Neural progenitor cell (in vitro differentiated cells): Measurements from ENCODE around the gene PSENEN. TPM values are rescaled to one million over a fixed set of nuclear protein-coding genes. Genes with fewer than 3 reads are reported as not detected.

Experiments
- DNase-seq: peaks from one replicate; pipeline ENCODE4 v3.0.0-alpha.2; 2016; ENCODE audit warnings: low spot score
- H2AFZ ChIP-seq: fragments of 200-600 bp; sonication (generic); replicated peaks from 2 replicates; pipeline ENCODE4 v1.6.1; 2016; ENCODE audit warnings: antibody characterized with exemption
- H3F3A ChIP-seq: fragments of 200-600 bp; sonication (generic); 2 replicates; pipeline ENCODE4 v1.6.1; 2016; ENCODE audit warnings: antibody characterized with exemption, low read depth
- H3K27ac ChIP-seq: fragments of 200-600 bp; sonication (generic); 2 replicates; pipeline ENCODE4 v1.5.1; 2016; ENCODE audit warnings: mild to moderate bottlenecking
- H3K27me3 ChIP-seq: fragments of 200-600 bp; sonication (generic); 2 replicates; pipeline ENCODE4 v1.6.1; 2016; ENCODE audit warnings: mild to moderate bottlenecking, moderate library complexity
- H3K36me3 ChIP-seq: fragments of 200-600 bp; sonication (generic); 2 replicates; pipeline ENCODE4 v1.5.1; 2016
- H3K4me1 ChIP-seq: fragments of 200-600 bp; sonication (generic); 2 replicates; pipeline ENCODE4 v1.6.1; 2016; ENCODE audit warnings: mixed run types
- H3K4me2 ChIP-seq: fragments of 200-600 bp; sonication (generic); 2 replicates; pipeline ENCODE4 v1.6.1; 2016
- H3K4me3 ChIP-seq: fragments of 200-600 bp; sonication (generic); 2 replicates; pipeline ENCODE4 v1.5.1; 2016
- H3K79me2 ChIP-seq: fragments of 200-600 bp; sonication (generic); 2 replicates; pipeline ENCODE4 v1.6.1; 2016; ENCODE audit warnings: low read depth
- H3K9ac ChIP-seq: fragments of 200-600 bp; sonication (generic); 2 replicates; pipeline ENCODE4 v1.6.1; 2016
- H3K9me3 ChIP-seq: fragments of 200-600 bp; sonication (generic); 2 replicates; pipeline ENCODE4 v1.5.1; 2016; ENCODE audit warnings: low read depth
- H4K20me1 ChIP-seq: fragments of 200-600 bp; sonication (generic); 2 replicates; pipeline ENCODE4 v1.6.1; 2016; ENCODE audit warnings: low read depth
- H3K27ac Mint-ChIP-seq: 3 replicates; pipeline ENCODE4 v1.8.0; 2021; ENCODE audit warnings: mixed read lengths
- H3K27me3 Mint-ChIP-seq: 2 replicates; pipeline ENCODE4 v1.8.0; 2022; ENCODE audit warnings: low read depth, mild to moderate bottlenecking, inconsistent platforms, moderate library complexity, mixed read lengths; ENCODE audit not compliant: insufficient read depth
- H3K36me3 Mint-ChIP-seq: 3 replicates; pipeline ENCODE4 v1.8.0; 2021; ENCODE audit warnings: mixed read lengths
- H3K4me1 Mint-ChIP-seq: 3 replicates; pipeline ENCODE4 v1.8.0; 2021; ENCODE audit warnings: mixed read lengths
- H3K4me3 Mint-ChIP-seq: 3 replicates; pipeline ENCODE4 v1.8.0; 2021; ENCODE audit warnings: mild to moderate bottlenecking, moderate library complexity, mixed read lengths
- H3K9me3 Mint-ChIP-seq: 3 replicates; pipeline ENCODE4 v1.8.0; 2020; ENCODE audit warnings: mixed read lengths
- CTCF ChIP-seq: fragments of 200-600 bp; sonication (generic); IDR thresholded peaks from 2 replicates; pipeline ENCODE4 v1.5.1; 2017; ENCODE audit warnings: antibody characterized with exemption, mild to moderate bottlenecking
- EZH2 ChIP-seq: fragments of 200-600 bp; sonication (generic); IDR thresholded peaks from 2 replicates; pipeline ENCODE4 v1.6.1; 2017; ENCODE audit warnings: antibody characterized with exemption, mild to moderate bottlenecking, moderate library complexity
- EZH2phosphoT487 ChIP-seq: fragments of 200-600 bp; sonication (generic); IDR thresholded peaks from 2 replicates; pipeline ENCODE4 v1.6.1; 2017; ENCODE audit warnings: antibody characterized with exemption
- total RNA-seq: library from RNA; depleted of rRNA; stranded (reverse); fragments of >200 nt; gene quantifications from 2 replicates; pipeline ENCODE4 v1.2.3, GENCODE V29; 2015; ENCODE audit warnings: low replicate concordance

The PSENEN gene
- total RNA-seq, 1 donor from 2014 or later = 10.9 TPM

GRCh38 chr19:35752746-35753350 is 7.4 kb downstream of the PSENEN start:
- H3F3A ChIP-seq = peaks cover 15% of the 10 kb centered on the region
- H2AFZ ChIP-seq = no peak overlapping the region
- H3K4me1 ChIP-seq = peaks cover 6% of the 10 kb centered on the region
- H3K9me3 ChIP-seq = no peaks in the 10 kb centered on the region
- H3K9ac ChIP-seq = no peak overlapping the region
- H3K4me3 ChIP-seq = no peak overlapping the region
- peaks cover 27% of the 10 kb centered on the region for H3K27me3 ChIP-seq
- Mint-ChIP-seq H3K36me3 (peaks cover 5% of the 10 kb centered on the region), H3K4me1 (peaks cover 20% of the 10 kb centered on the region), H3K4me3 (no peak overlapping the region), H3K27me3 (peaks cover 5% of the 10 kb centered on the region), H3K27ac (no peak overlapping the region), H3K9me3 (no peaks in the 10 kb centered on the region)
- H3K79me2 ChIP-seq = peaks cover 4% of the 10 kb centered on the region
- no peak overlapping the region for H3K27ac ChIP-seq
- H4K20me1 ChIP-seq = no peaks in the 10 kb centered on the region
- TF ChIP-seq EZH2phosphoT487 (no peak), CTCF (no peak), EZH2 (no peak)
- H3K4me2 ChIP-seq = no peak overlapping the region
- H3K36me3 ChIP-seq = no peaks in the 10 kb centered on the region
- DNase-seq = no peak

GRCh38 chr19:35753634-35754369 is 8.4 kb downstream of the PSENEN start:
- no peak overlapping the region for H3K27ac Mint-ChIP-seq
- Histone ChIP-seq H4K20me1 (peaks cover 3% of the 10 kb centered on the region), H3K36me3 (no peaks in the 10 kb centered on the region), H3F3A (peaks cover 13% of the 10 kb centered on the region), H3K27me3 (peaks cover 27% of the 10 kb centered on the region), H3K4me1 (peaks cover 6% of the 10 kb centered on the region), H3K79me2 (peaks cover 8% of the 10 kb centered on the region), H3K4me3 (no peak overlapping the region), H3K4me2 (no peak overlapping the region), H3K9me3 (no peaks in the 10 kb centered on the region), H2AFZ (no peak overlapping the region), H3K27ac (no peak overlapping the region), H3K9ac (no peak overlapping the region)
- no peaks in the 10 kb centered on the region for H3K9me3 Mint-ChIP-seq
- H3K36me3 Mint-ChIP-seq = peaks cover 4% of the 10 kb centered on the region
- DNase-seq = no peak
- H3K4me3 Mint-ChIP-seq = no peak overlapping the region
- peaks cover 21% of the 10 kb centered on the region for H3K4me1 Mint-ChIP-seq
- TF ChIP-seq EZH2 (no peak), CTCF (no peak), EZH2phosphoT487 (no peak)
- H3K27me3 Mint-ChIP-seq = peaks cover 7% of the 10 kb centered on the region

GRCh38 chr19:35754370-35755130 is 9.1 kb downstream of the PSENEN start:
- Histone ChIP-seq H3K4me1 (peaks cover 6% of the 10 kb centered on the region), H2AFZ (no peak overlapping the region), H4K20me1 (peaks cover 11% of the 10 kb centered on the region), H3K4me3 (no peak overlapping the region), H3K9ac (no peak overlapping the region), H3K9me3 (no peaks in the 10 kb centered on the region), H3K4me2 (no peak overlapping the region), H3K27me3 (peaks cover 27% of the 10 kb centered on the region), H3K36me3 (no peaks in the 10 kb centered on the region), H3K79me2 (peaks cover 12% of the 10 kb centered on the region), H3F3A (peaks cover 13% of the 10 kb centered on the region), H3K27ac (no peak overlapping the region)
- no peak for DNase-seq
- Mint-ChIP-seq H3K9me3 (no peaks in the 10 kb centered on the region), H3K4me3 (peak overlapping the region; percentile 41), H3K4me1 (peaks cover 24% of the 10 kb centered on the region), H3K27me3 (peaks cover 7% of the 10 kb centered on the region), H3K36me3 (peaks cover 4% of the 10 kb centered on the region), H3K27ac (no peak overlapping the region)
- TF ChIP-seq EZH2 = no peak
- no peak for TF ChIP-seq CTCF
- TF ChIP-seq EZH2phosphoT487 = no peak
